ENCODE measurements around the gene ACADVL.
"Not testable (repeated sequence)": the region's sequence is repeated elsewhere in the genome, so short reads cannot be mapped to it uniquely, and the experiment has no call there.

The ACADVL gene

DNA sequence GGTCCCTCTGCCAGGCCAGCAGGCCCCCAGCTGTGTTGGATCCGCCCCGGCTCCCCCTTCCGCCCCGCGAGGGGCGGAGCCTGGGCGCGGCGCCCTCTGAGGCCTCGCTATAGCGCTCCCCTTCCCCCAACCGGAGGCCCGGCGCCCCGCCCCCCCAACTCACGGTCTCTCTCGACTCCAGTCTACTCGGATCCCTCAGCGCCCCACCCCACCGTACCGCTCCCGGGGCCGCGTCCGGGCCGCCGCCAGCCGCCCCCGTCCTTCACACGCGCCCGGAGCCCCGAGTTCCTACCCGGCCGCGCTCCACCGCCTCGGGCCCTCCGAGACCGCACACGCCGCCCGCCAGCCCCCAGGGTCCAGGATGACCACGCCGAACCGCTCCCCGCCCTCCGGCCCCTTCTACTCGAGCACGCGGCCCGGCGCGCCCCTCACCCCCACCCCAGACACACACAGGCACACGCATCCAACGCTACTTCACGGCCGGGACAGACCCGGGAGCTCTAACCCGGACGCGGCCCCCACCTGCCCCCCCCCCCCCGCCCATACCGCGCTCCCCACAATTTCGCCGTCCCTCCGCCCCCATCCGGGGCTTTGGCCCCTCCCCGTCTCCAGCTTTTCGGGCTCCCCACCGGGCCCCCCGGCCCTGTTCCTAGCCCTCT is 18.2 kb downstream of the ACADVL start:
- Histone ChIP-seq H3K27ac (ENCODE audit: low read depth, low read length, severe bottlenecking) (peak overlapping the region; percentile 77), H3K4me3 (ENCODE audit: extremely low read depth, insufficient read depth, low read length, poor library complexity, severe bottlenecking) (peak overlapping the region; percentile 100), H3K4me1 (ENCODE audit: control insufficient read depth, insufficient read depth, low read length, poor library complexity, severe bottlenecking) (peaks cover 35% of the 10 kb centered on the region), H3K9me3 (ENCODE audit: control insufficient read depth, low read length) (no peaks in the 10 kb centered on the region), H3K36me3 (ENCODE audit: control insufficient read depth, insufficient read depth, low read length) (peaks cover 44% of the 10 kb centered on the region)
- 0% methylated on average over 24 to 26 of the region's 73 CpGs for WGBS, 2 experiments (ENCODE audit: insufficient coverage in 2 of 2)

DNA sequence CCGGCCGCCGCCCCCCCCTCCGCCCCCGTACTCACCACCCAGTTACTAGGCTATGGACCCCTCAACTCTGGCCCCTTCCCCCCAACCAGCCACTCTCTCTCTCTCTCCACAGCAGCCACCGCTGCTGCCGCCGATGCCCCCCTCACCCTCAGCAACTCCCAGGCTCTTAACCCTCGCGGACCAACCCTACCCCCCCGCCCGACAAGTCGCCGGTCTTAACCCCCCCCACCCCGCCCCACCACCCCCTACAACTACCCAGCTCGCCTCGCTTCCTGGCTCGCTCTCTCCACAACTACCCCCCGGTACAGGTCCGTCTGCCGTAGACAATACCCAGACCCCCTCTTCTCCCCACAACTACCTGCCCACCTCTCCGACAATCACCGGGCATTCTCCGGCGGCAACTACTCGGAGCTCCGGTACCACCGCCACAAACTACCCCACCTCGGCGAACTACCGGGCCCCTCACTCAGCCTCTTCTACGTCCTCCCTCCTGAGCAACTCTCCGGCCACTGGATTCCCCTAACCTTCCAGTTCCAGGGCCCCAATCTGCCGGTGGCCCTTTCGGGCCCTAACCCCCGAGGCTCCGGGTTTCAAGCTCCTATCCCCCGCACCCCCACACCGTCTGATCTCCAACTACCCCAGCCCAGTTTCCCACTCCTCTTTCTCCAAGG is 18.8 kb downstream of the ACADVL start:
- WGBS, 2 experiments (ENCODE audit: insufficient coverage in 2 of 2): 0% methylated on average over 19 to 21 of the region's 39 CpGs
- Histone ChIP-seq H3K9me3 (ENCODE audit: control insufficient read depth, low read length) (no peaks in the 10 kb centered on the region), H3K36me3 (ENCODE audit: control insufficient read depth, insufficient read depth, low read length) (peaks cover 44% of the 10 kb centered on the region), H3K4me3 (ENCODE audit: extremely low read depth, insufficient read depth, low read length, poor library complexity, severe bottlenecking) (peak overlapping the region; percentile 100), H3K27ac (ENCODE audit: low read depth, low read length, severe bottlenecking) (peak overlapping the region; percentile 81), H3K4me1 (ENCODE audit: control insufficient read depth, insufficient read depth, low read length, poor library complexity, severe bottlenecking) (peaks cover 35% of the 10 kb centered on the region)

DNA sequence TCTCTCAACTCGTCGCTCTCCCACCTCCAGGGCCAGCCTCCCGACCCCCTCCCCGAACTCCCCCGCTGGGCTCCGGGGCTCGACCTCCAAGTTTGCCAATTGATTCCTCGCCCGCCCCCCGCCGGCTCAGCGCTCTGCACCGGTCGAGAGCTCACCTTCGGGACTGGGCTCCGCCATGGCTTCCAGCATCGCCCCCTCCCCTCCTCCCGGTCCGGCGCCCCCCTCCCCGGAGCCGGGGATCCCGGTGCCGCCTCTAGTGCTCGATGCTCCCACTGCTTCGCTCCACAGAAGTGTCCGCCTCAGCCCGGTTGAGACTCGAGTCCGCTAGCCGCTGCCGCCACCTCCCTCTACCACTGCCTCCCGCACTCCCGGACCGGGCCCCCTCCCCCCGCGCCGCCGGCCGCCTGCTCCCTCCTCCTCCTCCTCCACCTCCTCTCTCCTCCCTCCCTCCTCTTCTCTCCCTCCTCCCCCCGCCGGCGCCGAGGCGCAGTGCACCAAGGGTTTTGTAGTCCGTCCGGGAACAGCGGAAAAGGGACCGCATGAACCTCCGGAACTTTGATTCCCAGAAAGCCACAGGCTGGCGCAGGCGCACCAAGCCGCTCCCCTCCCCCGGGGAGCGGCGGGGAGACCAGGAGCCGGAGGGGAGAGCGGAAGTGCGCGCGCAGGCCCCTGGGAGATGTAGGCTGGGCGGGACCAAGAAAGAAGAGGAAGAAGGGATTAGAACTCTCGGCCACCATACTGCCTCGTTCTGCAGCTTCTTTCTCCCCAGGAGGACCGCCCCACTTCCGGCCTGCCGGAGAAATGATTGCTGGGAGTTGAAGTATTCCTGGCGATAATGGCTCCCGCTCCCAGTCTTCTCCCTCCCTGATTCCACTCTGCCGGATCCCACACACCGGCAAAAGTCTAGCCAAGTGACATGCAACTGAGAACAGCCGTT is 19.6 kb downstream of the ACADVL start, which contains the start of gene PHF23:
PHF23 (minus strand) TSS at position 367 of the 937 bp plus-strand sequence; CDS start at position 189, 178 bp downstream.
- 0% methylated on average over 28 to 43 of the region's 72 CpGs for WGBS, 2 experiments (ENCODE audit: insufficient coverage in 2 of 2)

DNA sequence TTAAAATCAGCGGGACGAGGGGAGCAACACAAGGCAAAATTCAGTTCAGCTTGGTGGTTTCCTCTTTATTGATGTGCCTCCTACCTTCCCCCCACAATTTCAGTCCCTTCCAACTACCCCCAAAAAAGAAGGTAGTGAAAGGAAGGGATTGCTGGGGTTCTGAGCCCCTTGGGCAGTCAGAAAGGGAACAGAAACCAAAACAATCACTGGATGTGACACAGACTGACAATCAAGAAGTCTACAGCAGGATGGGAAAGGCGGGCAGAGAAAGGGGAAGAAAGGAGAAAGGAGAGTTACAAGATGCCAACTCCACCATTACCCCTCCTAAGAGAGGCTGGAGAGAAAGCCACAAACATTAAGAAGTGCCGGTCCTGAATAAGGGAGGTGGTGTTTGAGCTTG is 20.6 kb downstream of the ACADVL start:
- 58% methylated on average over 2 of the region's 4 CpGs; no CpG with 5 or more reads in 1 of the 2 experiments for WGBS, 2 experiments (ENCODE audit: insufficient coverage in 2 of 2)
- H3K36me3 ChIP-seq (ENCODE audit: control insufficient read depth, insufficient read depth, low read length): peaks cover 50% of the 10 kb centered on the region
- H3K27ac ChIP-seq (ENCODE audit: low read depth, low read length, severe bottlenecking): no peak overlapping the region

More for the DNA sequence above, 19.6 kb downstream of the ACADVL start, which contains the start of gene PHF23:
- Histone ChIP-seq H3K9me3 (ENCODE audit: control insufficient read depth, low read length) (no peaks in the 10 kb centered on the region), H3K4me3 (ENCODE audit: extremely low read depth, insufficient read depth, low read length, poor library complexity, severe bottlenecking) (peak within 1 kb of the TSS; percentile 100), H3K27ac (ENCODE audit: low read depth, low read length, severe bottlenecking) (peak within 1 kb of the TSS; percentile 81), H3K36me3 (ENCODE audit: control insufficient read depth, insufficient read depth, low read length) (peaks cover 51% of the 10 kb centered on the region), H3K4me1 (ENCODE audit: control insufficient read depth, insufficient read depth, low read length, poor library complexity, severe bottlenecking) (peaks cover 35% of the 10 kb centered on the region)

DNA sequence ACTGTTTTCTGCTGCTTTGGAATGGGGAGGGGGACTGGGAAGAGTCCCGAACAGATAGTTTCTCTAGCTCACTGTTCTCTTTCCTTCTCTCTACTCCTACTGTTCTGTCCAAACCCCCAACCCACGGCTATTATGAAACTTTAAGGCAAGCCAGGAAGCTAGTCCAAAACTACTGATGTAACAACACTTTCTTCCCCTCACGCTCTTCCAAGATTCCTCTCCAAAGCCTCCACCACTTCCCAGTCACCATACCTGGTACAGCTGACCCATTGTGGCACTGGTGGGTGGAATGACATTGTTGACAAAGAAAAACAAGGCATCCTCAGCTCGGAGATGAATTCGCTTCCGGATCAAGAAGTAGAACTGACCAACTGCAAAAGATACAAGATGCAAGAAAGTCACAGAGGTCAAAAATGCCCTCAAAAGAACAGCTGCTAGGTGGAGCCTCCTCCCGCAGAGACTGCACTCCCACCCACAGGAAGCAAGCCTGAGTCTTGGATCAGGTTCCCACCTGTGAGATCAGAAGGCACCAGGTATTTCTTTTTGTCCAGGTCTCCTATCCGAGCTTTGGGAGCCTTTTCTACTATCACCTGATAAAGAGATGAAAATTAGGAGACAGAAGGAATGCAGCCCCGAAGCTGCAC is 21.5 kb downstream of the ACADVL start:
- 60 to 65% methylated on average over 4 to 6 of the region's 9 CpGs for WGBS, 2 experiments (ENCODE audit: insufficient coverage in 2 of 2)
- Histone ChIP-seq H3K4me3 (ENCODE audit: extremely low read depth, insufficient read depth, low read length, poor library complexity, severe bottlenecking) (peak overlapping the region; percentile 84), H3K4me1 (ENCODE audit: control insufficient read depth, insufficient read depth, low read length, poor library complexity, severe bottlenecking) (peaks cover 17% of the 10 kb centered on the region), H3K36me3 (ENCODE audit: control insufficient read depth, insufficient read depth, low read length) (peaks cover 49% of the 10 kb centered on the region), H3K9me3 (ENCODE audit: control insufficient read depth, low read length) (no peaks in the 10 kb centered on the region), H3K27ac (ENCODE audit: low read depth, low read length, severe bottlenecking) (peak overlapping the region; percentile 97)

More for the DNA sequence above, 20.6 kb downstream of the ACADVL start:
- Histone ChIP-seq H3K4me3 (ENCODE audit: extremely low read depth, insufficient read depth, low read length, poor library complexity, severe bottlenecking) (peak overlapping the region; percentile 84), H3K9me3 (ENCODE audit: control insufficient read depth, low read length) (no peaks in the 10 kb centered on the region), H3K4me1 (ENCODE audit: control insufficient read depth, insufficient read depth, low read length, poor library complexity, severe bottlenecking) (peaks cover 25% of the 10 kb centered on the region)

DNA sequence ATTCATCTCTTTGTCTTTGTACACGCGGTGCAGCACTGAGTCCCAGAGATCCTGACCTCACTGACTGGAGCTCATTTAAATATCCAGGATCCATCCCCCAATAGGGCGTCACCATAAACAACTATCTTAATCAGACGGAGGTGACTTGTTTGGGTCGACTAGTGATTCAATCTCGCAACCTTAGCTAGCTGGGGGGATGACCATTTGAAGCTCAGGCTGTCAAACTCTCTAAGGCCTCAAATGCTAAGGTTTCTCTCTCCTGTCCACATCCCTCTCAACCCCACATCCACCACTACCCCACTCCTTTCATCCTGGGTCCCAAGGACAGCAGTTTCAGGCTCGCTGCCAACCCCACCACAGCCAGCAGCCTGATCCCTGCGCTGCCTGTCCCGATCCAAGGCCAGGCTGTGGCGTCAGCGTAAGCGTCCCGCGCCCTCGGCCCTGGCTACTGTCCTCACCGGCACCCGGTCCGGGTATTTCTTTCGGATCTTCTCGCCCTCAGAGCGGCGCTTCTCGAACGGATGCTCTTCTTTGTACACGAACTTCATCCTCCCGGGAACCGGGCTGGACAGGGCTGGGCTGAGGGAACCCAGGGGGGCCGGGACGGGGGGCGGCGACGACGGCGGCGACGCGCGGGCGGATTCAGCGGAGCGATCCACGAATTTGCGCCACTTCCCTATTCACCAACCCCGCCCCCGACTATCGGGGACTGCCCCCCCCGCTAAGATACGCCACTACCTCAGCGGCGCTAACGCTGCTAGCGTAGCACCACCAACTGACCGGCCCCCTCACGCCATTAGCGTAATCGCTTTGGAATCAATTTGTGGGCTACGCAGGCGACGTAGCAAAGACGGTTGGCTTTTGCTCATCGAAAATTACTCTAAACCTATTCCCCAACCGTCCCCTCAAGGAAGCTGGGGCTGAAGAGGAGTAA is 22.3 kb downstream of the ACADVL start, which contains the start of gene GABARAP:
GABARAP (minus strand) TSS at position 667 of the 934 bp plus-strand sequence; CDS start at position 548, 119 bp downstream.
- Histone ChIP-seq H3K36me3 (ENCODE audit: control insufficient read depth, insufficient read depth, low read length) (peaks cover 49% of the 10 kb centered on the region), H3K4me1 (ENCODE audit: control insufficient read depth, insufficient read depth, low read length, poor library complexity, severe bottlenecking) (peaks cover 9% of the 10 kb centered on the region), H3K4me3 (ENCODE audit: extremely low read depth, insufficient read depth, low read length, poor library complexity, severe bottlenecking) (peak within 1 kb of the TSS; percentile 84), H3K9me3 (ENCODE audit: control insufficient read depth, low read length) (no peaks in the 10 kb centered on the region), H3K27ac (ENCODE audit: low read depth, low read length, severe bottlenecking) (peak within 1 kb of the TSS; percentile 97)
- 0 to 1% methylated on average over 36 to 47 of the region's 62 CpGs for WGBS, 2 experiments (ENCODE audit: insufficient coverage in 2 of 2)

DNA sequence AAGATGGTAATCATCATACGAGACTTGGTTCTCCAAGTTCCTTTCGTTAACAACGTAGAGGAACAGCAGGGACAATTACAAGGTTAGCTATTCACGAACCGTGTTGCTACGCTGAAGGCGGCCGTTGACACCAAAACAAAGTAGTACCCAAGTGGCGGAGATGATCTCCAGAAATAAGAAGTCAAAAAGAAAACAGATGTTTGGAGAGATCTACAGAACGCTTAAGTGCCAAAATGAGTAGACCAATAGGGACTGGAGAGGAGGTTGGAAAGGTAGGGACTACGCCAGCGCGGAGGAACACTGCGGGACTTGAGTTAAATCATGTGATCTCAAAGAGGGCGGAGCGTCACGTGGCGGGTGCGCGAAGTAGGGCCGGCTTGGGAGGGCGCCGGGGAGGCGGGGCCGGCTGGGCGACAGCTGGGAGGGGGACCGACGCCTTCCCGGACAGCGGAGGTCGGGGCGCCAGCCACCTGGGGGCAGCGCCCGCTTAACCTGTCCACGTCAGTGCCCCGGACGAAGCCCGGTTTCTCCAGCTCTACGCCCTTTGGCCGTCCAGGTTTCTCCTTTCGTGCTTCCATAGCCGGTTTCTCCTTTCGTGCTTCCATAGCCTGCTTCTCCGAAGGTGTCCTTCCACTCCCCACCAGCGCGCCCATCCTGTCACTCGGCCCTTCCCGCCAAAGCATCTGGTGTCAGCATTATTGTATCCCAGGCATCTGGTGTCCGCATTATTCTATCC is 23.1 kb downstream of the ACADVL start:
- peaks cover 5% of the 10 kb centered on the region for H3K4me1 ChIP-seq (ENCODE audit: control insufficient read depth, insufficient read depth, low read length, poor library complexity, severe bottlenecking)
- peak overlapping the region; percentile 97 for H3K27ac ChIP-seq (ENCODE audit: low read depth, low read length, severe bottlenecking)
- WGBS, 2 experiments (ENCODE audit: insufficient coverage in 2 of 2): 1 to 3% methylated on average over 47 to 49 of the region's 49 CpGs
- no peaks in the 10 kb centered on the region for H3K9me3 ChIP-seq (ENCODE audit: control insufficient read depth, low read length)
- H3K4me3 ChIP-seq (ENCODE audit: extremely low read depth, insufficient read depth, low read length, poor library complexity, severe bottlenecking): peak overlapping the region; percentile 84
- peaks cover 52% of the 10 kb centered on the region for H3K36me3 ChIP-seq (ENCODE audit: control insufficient read depth, insufficient read depth, low read length)

DNA sequence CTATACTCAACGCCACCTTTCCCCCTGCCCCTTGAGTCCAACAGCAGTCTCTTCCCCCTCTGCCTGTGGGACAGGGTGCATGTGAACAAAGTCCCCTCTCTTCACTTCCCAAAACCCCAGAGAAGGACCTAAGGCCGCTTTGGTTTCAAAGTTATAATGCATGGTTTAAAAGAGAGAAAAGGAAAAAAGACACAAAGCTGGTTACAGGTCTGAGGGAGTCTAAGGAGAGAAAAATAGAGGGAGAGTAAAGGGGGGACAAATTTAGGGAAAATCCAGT is 23.7 kb downstream of the ACADVL start:
- Histone ChIP-seq H3K4me1 (ENCODE audit: control insufficient read depth, insufficient read depth, low read length, poor library complexity, severe bottlenecking) (peaks cover 5% of the 10 kb centered on the region), H3K27ac (ENCODE audit: low read depth, low read length, severe bottlenecking) (peak overlapping the region; percentile 30), H3K9me3 (ENCODE audit: control insufficient read depth, low read length) (no peaks in the 10 kb centered on the region), H3K36me3 (ENCODE audit: control insufficient read depth, insufficient read depth, low read length) (peaks cover 52% of the 10 kb centered on the region), H3K4me3 (ENCODE audit: extremely low read depth, insufficient read depth, low read length, poor library complexity, severe bottlenecking) (peak overlapping the region; percentile 84)
- WGBS, 2 experiments (ENCODE audit: insufficient coverage in 2 of 2): 29 to 83% methylated on average over 1 of the region's 2 CpGs

DNA sequence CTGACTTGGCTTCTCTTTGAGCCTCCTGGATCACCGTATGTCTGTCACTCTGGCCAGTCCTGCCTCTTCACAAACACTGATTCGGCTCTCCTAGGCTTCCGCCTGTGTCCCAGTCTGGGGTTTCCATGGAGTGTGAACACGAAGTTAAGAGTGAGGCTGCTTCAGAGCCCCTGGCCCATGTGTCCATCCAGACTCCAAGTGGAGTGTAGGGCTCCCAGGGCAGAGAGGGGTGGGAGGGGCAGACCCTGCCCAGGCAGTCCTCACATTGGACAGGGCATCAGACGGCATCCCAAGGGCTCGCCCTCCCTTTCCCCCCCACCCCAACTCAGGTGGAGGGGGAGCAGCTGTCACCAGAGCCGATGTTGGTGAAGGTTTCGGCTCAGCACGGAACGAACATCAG is 24.1 kb downstream of the ACADVL start:
- Histone ChIP-seq H3K27ac (ENCODE audit: low read depth, low read length, severe bottlenecking) (peak overlapping the region; percentile 30), H3K36me3 (ENCODE audit: control insufficient read depth, insufficient read depth, low read length) (peaks cover 52% of the 10 kb centered on the region)
- WGBS, 2 experiments (ENCODE audit: insufficient coverage in 2 of 2): 96 to 98% methylated on average over 4 to 8 of the region's 10 CpGs

More for the DNA sequence above, 24.1 kb downstream of the ACADVL start:
- H3K9me3 ChIP-seq (ENCODE audit: control insufficient read depth, low read length); H3K4me3 ChIP-seq (ENCODE audit: extremely low read depth, insufficient read depth, low read length, poor library complexity, severe bottlenecking); H3K4me1 ChIP-seq (ENCODE audit: control insufficient read depth, insufficient read depth, low read length, poor library complexity, severe bottlenecking): not testable (repeated sequence)
